ENCODE results near the gene FBRSL1.

FBRSL1 gene

GRCh38 chr12:132497514-132498405, 7.8 kb downstream of the FBRSL1 start:
- no peak for DNase-seq (ENCODE audit: low read depth)

DNA sequence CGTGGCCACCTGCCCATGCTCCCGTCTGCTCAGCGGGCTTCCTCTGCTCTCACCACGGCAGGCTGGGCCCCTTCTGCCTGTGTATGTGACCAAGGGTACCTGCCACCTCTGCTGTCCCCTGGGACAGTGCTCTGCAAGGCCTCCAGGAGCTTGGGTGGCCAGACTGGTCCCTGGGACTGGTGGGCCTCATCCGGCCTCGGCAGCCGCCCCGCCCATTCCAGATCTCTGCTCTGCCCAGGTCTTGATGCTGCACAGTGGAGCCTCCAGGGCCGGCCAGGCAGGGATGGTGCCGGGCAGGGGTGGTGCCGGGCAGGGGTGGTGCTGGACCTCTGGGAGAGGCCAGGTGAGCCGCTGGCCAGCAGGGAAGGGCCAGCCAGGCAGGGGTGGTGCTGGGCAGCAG, 9.0 kb downstream of the FBRSL1 start:
- DNase-seq (ENCODE audit: low read depth), result no peak

DNA sequence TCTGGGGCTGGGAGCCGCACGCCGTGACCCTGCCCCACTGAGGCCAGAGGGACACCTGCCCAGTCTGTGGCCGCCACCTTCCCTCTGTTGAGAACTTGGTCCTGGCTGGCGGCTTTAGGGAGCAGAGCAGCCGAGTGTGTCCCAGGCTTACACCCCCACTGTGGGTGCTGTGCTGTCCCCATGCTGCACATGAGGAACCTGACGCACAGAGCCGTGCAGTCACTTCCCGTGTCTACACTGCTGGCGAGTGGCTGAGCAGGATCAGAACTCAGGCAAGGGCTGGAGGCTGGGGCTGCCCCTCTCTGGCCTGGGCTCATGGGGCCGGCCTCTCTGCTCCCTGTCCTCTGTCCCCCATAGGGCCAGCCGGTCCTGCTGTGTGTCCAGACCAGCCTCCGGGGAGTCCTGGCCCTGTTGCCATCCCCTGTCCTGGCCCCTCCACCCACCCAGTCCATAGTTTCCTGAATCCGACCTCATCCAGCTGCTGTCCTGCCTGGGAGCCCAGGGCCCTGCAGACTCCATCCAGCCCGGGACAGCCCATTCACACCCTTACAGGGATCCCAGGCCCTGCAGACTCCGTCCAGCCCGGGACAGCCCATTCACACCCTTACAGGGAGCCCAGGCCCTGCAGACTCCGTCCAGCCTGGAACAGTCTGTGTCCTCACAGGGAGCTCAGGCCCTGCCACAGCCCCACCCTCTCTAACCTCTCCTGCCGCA, 10.3 kb downstream of the FBRSL1 start:
- DNase-seq (ENCODE audit: low read depth), result no peak

DNA sequence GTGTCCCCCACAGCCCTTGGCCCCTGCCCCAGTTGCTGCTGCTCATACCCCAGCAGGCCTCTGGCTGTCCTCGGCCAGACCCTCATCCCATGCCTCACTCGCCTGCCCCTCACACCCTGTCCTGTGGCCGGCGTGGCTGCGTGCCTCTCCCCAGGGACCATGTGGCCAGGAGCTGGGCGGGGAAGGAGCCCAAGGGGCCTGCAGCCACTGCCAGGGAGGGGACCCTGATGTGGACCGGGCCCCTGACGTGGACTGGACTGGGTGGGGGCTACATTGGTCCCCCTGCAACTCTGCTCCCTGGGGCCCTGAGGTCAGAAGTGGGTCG, 10.9 kb downstream of the FBRSL1 start:
- no peak for DNase-seq (ENCODE audit: low read depth)

DNA sequence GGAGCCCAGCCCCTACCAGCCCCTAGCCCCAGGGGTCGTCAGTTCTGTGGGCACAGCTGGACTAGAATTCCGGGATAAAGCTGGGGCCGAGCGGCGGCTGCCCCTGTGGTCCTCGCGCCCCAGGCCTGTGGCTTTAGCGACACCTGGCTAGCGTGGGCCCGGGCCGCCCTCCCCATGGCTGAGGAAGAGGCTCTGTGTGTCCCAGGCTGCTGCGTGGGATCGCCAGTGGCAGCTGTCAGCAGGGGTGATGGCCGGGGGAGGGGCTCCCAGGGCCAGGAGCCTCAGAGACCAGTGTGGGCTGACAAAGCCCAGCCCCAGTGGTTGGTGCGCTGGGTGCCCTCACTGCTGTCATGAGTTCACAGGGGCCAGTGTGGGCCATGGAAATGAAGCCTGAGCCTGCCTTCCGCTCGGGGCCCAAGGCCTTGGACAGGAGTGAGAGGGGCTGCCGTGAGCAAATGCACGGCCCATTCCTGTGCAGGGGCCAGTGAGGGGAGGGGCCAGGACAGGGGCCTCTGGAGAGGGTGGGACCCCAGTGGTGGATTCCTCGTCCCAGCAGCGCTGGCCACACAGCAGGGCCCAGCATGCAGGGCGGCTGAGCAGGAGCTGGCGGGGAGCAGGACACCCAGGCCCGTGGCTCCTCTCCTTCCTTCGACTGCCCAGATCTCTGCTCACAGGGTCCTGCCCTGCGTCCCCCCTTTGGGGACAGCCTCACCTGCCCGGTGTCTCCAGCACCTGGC, 11.4 kb downstream of the FBRSL1 start:
- no peak for DNase-seq (ENCODE audit: low read depth)

- no peak for DNase-seq (ENCODE audit: low read depth)
Measured at GRCh38 chr12:132502149-132502881, 12.4 kb downstream of the FBRSL1 start.

- no peak for DNase-seq (ENCODE audit: low read depth)
Measured at GRCh38 chr12:132502882-132503193, 12.9 kb downstream of the FBRSL1 start.

DNA sequence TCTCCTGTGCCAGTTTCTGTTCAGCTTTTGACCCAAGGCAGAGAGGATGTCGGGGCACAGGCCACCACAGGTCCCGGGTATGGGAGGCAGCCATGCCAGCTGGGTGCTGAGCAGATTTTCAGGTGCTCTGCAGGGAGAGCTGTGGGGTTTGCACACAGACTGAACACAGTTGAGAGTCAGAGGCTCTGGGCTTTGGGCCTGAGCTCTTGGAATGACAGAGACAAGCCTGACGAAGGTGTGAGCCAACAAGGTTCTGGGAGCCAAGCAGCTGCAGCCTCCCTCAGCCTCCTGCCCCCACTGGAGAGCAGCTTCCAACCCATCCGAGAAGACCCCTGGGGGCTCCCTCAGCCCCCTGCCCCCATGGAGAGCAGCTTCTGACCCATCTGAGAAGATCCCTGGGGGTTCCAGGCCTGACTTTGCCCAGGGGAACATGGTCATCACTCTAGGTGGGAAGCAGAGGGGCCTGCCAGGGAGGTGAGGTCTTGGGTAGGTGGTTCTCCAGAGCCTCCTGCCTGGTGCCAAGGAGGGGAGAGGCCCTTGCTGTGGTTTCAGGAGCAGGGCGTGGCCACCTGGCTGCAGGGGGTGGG, 13.8 kb downstream of the FBRSL1 start:
- no peak for DNase-seq (ENCODE audit: low read depth)

DNA sequence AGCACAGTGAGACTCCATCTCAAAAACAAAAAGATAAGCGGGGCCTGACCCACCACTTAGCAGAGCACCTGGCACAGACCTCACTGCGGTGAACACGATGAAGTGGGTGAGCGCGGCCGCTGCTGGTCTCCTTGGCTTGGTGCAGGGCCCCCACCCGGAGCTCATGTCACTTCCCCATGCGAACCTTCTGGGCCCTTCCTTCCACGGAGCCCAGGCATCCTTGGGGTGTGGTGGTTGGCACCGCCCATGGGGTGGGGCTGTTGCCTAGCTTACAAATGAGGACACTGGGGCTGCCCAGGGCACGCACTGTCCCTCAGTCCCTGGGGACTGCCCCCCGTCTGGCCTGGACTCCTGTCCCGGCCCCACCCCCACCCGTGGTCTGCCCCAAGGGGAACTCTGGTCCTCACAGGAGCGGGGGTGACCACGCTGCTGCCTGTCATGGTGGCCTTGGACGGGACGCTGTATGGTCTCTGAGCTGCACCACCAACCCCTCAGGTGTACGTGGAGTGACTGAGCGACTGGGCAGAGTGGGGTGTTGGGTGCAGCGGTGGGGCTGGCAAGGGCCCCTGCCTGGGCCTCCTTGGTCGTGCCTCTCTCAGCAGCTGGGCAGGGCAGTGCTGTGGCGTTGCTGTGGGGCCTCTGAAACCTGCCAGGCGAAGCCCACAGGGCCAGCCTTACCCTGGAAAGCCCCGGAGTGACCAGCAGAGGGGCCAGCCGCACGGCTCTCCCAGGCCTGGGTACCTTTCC, 15.3 kb downstream of the FBRSL1 start:
- DNase-seq (ENCODE audit: low read depth), result no peak

DNA sequence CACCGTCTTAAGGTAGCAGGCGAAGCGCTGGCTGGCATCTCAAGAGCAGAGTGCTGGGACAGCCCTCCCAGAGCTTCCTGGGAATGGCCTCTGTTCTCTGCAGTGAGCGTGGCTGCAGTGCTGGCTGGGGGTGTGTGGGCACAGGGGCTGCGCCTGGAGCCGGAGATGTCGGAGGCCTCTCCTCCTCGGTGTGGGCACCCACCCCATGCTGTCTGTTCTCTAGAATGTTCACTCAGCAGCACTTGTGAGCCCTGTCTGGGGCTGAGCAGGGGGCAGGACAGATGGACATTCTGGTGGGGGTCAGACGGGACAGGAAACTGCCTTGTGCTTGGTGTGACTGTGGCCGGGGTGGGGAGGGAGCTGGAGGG, 15.9 kb downstream of the FBRSL1 start:
- DNase-seq (ENCODE audit: low read depth), result no peak

GRCh38 chr12:132506328-132507160, 16.6 kb downstream of the FBRSL1 start:
- DNase-seq (ENCODE audit: low read depth), result peak; percentile 37

GRCh38 chr12:132507161-132507538, 17.2 kb downstream of the FBRSL1 start:
- no peak for DNase-seq (ENCODE audit: low read depth)

DNA sequence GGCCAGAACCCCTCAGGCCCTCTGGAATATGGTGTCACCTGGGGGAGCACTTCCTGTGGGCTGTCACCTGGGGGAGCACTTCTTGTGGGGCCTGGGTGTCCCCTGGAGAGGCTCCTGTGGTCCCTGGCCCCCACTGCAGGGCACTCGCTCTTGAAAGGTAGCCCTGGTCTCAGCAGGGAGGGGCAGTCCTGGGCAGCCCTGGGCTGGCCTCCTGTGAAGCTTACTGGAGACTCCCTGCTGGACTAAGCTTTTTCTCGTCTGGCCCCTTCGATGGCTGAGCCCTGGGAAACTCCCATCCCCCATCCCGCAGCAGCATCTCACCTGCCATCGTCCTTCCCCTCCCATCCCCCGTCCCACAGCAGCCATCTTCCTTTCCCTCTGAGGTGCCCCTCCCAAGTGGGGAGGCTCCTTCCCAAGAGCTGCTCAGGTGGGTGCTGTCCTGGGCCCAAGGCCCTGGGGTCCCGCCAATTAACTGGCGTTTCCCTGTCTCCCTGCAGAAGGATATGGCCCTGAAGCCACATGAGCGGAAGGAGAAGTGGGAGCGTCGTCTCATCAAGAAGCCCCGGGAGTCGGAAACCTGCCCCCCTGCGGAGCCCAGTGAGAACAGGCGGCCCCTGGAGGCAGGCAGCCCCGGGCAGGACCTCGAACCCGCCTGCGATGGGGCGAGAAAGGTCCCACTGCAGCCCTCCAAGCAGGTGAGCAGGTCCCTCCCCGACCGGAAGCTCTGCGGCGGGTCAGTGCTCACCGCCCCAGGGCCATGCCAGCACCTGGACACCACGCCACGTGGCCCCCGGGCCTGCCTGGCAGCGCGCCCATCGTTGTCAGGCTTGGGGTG, 17.9 kb downstream of the FBRSL1 start:
- DNase-seq (ENCODE audit: low read depth), result no peak

DNA sequence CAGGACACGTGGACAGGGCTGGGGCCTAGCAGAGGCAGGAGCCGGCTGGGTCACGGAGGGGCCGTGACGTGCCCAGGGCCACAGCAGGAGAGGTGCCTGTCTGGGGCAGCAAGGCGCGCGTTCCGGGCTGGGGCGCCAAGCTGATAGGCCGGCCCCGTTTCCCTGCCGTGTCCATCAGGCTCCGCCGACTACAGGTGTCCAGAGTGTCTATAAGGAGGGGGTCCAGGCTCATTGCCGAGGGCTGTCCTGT, 18.5 kb downstream of the FBRSL1 start:
- DNase-seq (ENCODE audit: low read depth), result no peak

- DNase-seq (ENCODE audit: low read depth), result no peak
Measured at GRCh38 chr12:132508860-132509732, 19.1 kb downstream of the FBRSL1 start.

DNA sequence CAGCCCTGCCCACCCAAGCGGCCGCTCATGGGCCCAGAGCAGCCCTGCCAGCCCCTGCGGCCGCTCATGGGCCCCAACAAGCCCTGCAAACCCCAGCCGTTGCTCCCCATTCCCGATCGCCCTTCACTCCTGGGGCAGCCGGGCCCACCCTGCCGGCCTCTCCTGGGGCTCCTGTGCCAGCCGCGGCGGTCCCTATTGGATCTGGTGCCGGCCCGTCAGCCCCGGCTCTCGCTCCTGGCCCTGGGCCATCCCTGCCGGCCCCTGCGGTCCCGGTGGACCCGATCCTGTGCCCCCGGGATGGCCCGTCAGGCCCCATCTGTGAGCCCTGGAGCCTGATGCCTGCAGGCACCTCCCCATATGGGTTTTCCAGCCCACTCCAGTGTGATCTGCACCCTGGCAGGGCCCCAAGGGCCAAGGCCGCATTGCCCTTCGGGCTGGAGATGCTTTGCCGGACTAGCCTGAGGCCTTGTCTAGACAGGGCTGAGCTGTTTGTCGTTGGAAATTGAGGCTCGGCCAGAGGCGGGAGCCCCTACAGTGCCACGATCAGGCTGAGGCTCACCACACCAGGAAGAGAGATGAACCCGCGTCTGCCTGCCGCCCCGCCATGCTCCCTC, 20.3 kb downstream of the FBRSL1 start:
- no peak for DNase-seq (ENCODE audit: low read depth)

DNA sequence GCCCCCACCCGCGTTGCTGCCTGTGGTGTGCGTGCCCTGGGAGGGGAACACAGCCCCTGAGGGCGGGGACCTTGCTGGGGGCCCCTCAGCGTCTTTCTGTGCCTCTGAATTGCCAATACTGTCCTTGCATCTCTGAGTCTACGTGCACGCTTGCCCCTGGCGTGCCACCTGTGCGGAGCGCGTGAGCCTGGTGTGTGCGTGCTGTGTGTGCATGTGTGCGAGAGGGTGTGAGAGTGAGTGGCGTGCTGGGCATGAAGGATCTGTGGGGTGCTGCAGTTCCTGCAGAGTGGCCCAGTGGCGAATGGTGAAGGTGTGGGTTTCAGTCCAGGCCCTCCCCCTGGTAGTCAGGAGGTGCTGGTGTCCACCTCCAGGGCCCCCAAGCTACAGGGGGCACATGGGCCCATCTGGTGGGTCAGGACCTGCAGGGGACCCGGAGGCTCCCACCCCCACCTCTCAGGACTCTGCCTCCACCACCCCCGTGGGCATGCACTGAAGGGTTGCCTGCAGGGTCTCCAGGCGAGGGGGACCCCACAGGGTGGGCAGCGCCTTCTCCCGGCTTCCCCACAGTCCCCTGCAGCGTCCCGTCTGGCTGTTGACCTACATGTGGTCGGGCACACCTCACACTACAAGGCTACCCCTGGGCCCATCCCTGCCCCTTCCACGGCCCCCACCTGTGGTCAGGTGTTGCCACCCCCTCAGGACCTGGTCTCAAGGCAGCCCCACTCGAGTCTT, 21.0 kb downstream of the FBRSL1 start:
- no peak for DNase-seq (ENCODE audit: low read depth)

Data from stimulated activated CD8-positive, alpha-beta memory T cell treated with anti-CD3 and anti-CD28 coated beads, Interleukin-12 subunit alpha, Interleukin-12 subunit beta, amount 100 ng/mL, for 4 hours (primary cell).